PC-9 (cell line): ENCODE data around the gene TRAPPC12.

Source experiments
- EZH2 ChIP-seq: fragments of 200-600 bp; sonication (generic); IDR thresholded peaks from 2 replicates; pipeline ENCODE4 v1.8.0; 2017; ENCODE audit warnings: antibody characterized with exemption, low read depth
- TF ChIP-seq, protein P1 (sequence below): fragments of 200-600 bp; sonication (generic); conservative IDR thresholded peaks from 2 replicates; pipeline ENCODE4 v1.6.1; 2017; ENCODE audit warnings: mixed run types, antibody characterized with exemption, mild to moderate bottlenecking, moderate library complexity

DNA sequence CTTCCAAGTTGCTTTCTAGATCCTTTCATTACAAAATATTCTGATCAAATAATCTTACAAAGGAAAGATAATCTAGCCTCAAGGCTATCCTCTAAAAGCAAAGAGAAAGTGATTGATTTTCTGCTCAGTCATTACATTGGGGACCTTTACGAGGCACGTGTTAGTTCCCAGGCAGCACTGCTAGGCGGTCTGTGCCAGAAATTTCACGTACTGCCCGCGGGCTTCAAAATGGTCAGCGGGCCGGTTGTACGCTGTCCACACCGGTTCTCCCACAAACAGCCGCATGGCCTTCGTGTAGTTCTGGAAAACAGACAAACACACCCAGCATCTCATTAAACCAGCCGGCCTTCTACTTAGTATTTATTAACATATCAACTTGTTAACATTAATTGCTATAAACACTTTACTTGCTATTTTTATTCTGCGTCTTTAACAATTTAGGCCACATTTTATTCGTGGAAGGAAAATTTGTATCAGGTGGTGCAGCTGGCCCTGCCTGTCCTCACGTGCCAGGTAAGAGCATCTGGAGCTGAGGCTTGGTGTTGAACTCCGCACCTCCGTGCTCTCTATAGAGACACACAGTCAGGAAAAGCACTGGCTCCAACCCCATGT is 119.4 kb downstream of the TRAPPC12 start:
- TF ChIP-seq, protein P1, sequence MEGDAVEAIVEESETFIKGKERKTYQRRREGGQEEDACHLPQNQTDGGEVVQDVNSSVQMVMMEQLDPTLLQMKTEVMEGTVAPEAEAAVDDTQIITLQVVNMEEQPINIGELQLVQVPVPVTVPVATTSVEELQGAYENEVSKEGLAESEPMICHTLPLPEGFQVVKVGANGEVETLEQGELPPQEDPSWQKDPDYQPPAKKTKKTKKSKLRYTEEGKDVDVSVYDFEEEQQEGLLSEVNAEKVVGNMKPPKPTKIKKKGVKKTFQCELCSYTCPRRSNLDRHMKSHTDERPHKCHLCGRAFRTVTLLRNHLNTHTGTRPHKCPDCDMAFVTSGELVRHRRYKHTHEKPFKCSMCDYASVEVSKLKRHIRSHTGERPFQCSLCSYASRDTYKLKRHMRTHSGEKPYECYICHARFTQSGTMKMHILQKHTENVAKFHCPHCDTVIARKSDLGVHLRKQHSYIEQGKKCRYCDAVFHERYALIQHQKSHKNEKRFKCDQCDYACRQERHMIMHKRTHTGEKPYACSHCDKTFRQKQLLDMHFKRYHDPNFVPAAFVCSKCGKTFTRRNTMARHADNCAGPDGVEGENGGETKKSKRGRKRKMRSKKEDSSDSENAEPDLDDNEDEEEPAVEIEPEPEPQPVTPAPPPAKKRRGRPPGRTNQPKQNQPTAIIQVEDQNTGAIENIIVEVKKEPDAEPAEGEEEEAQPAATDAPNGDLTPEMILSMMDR, result no peak
- TF ChIP-seq EZH2, result no peak
